ENCODE results near the gene GRM8.

- no peak for TF ChIP-seq TOE1 (IDR thresholded peaks at IDR 0.05; ENCODE audit: borderline replicate concordance)
- TF ChIP-seq TOE1 (CRISPR knock-in tag; IDR thresholded peaks at IDR 0.05; ENCODE audit: borderline replicate concordance, low read depth) = no peak
- no peak for TF ChIP-seq BRCA1 (IDR thresholded peaks at IDR 0.05)
- no peak for TF ChIP-seq BRCA1 (CRISPR knock-in tag; IDR thresholded peaks at IDR 0.05)
- TF ChIP-seq ZNF121 (CRISPR knock-in tag; conservative IDR thresholded peaks at IDR 0.05) = no peak
- TF ChIP-seq CTCF (IDR thresholded peaks at IDR 0.05 in 2 of 3, conservative IDR thresholded peaks at IDR 0.05 in 1 of 3; ENCODE audit: insufficient read depth in 2 of 3, low read depth in 1 of 3, low read length in 3 of 3) = no peak
- TF ChIP-seq POLR2B (IDR thresholded peaks at IDR 0.05; ENCODE audit: low read depth, partially characterized antibody) = no peak
- TF ChIP-seq TCF7L2 (IDR thresholded peaks at IDR 0.05; ENCODE audit: low read depth, low read length) = no peak
- TF ChIP-seq LEF1 (IDR thresholded peaks at IDR 0.05) = no peak
- no peak for TF ChIP-seq POLR2A (conservative IDR thresholded peaks at IDR 0.05)
- TF ChIP-seq ZNF707 (CRISPR knock-in tag; conservative IDR thresholded peaks at IDR 0.05) = no peak
- no peak for TF ChIP-seq POLR2AphosphoS2 (IDR thresholded peaks at IDR 0.05; ENCODE audit: low read length)
- TF ChIP-seq FOXM1 (IDR thresholded peaks at IDR 0.05; ENCODE audit: low read depth) = no peak
- no peak for TF ChIP-seq FOXM1 (CRISPR knock-in tag; IDR thresholded peaks at IDR 0.05; ENCODE audit: low read depth)
- TF ChIP-seq CHD1 (IDR thresholded peaks at IDR 0.05; ENCODE audit: low read length) = no peak
- no peak for TF ChIP-seq ZBTB12 (CRISPR knock-in tag; IDR thresholded peaks at IDR 0.05)
Observed at GRCh38 chr7:127080576-127080975, 172.2 kb downstream of the GRM8 start.

Measured in K562 (cell line).